ENCODE results near the gene RASGRP4. TPM values are rescaled to one million over a fixed set of nuclear protein-coding genes. Genes with fewer than 3 reads are reported as not detected.

Gene RASGRP4
- total RNA-seq, 1 experiment from 2014 or later, result not detected

DNA sequence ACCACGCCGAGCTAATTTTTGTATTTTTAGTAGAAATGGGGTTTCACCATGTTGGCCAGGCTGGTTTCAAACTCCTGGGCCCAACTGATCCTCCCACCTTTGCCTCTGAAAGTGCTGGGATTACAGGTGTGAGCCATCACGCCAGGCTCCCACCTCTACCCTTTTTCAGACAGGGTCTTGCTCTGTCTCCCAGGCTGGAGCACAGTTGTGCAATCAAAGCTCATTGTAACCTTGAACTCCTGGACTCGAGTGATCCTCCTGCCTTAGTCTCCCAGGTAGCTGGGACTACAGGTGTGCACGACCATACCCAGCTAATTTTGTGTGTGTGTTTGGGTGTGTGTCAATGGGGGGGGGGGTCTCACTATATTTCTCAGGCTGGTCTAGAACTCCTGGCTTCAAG lies 1.7 kb downstream of the RASGRP4 start:
- no peaks in the 10 kb centered on the region for H3F3A ChIP-seq (ENCODE audit: low read length, unreplicated experiment)
- H3K9me3 ChIP-seq (ENCODE audit: low read length), result no peaks in the 10 kb centered on the region
- BruUV-seq (replicated peaks), result no TSS peak
- H3K27me3 ChIP-seq (ENCODE audit: low read length), result no peaks in the 10 kb centered on the region
- no peak for TF ChIP-seq EZH2 (IDR thresholded peaks at IDR 0.05; ENCODE audit: low read length, unreplicated experiment)
- TF ChIP-seq EZH2phosphoT487 (IDR thresholded peaks at IDR 0.05; ENCODE audit: borderline replicate concordance, low read length), result no peak
- TF ChIP-seq, protein P1, sequence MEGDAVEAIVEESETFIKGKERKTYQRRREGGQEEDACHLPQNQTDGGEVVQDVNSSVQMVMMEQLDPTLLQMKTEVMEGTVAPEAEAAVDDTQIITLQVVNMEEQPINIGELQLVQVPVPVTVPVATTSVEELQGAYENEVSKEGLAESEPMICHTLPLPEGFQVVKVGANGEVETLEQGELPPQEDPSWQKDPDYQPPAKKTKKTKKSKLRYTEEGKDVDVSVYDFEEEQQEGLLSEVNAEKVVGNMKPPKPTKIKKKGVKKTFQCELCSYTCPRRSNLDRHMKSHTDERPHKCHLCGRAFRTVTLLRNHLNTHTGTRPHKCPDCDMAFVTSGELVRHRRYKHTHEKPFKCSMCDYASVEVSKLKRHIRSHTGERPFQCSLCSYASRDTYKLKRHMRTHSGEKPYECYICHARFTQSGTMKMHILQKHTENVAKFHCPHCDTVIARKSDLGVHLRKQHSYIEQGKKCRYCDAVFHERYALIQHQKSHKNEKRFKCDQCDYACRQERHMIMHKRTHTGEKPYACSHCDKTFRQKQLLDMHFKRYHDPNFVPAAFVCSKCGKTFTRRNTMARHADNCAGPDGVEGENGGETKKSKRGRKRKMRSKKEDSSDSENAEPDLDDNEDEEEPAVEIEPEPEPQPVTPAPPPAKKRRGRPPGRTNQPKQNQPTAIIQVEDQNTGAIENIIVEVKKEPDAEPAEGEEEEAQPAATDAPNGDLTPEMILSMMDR (conservative IDR thresholded peaks at IDR 0.05; ENCODE audit: low read depth, low read length), result no peak
- H3K27ac ChIP-seq (ENCODE audit: low read length), result no peak overlapping the region
- no peak overlapping the region for H3K9ac ChIP-seq (ENCODE audit: low read length)
- H4K20me1 ChIP-seq (ENCODE audit: low read length), result no peaks in the 10 kb centered on the region
- H3K36me3 ChIP-seq (ENCODE audit: low read depth, low read length), result no peaks in the 10 kb centered on the region
- no peak overlapping the region for H2AFZ ChIP-seq (ENCODE audit: low read length)
- POLR2A ChIA-PET (ENCODE audit: unreplicated experiment), result no interaction called here
- no peak for ATAC-seq
- H3K79me2 ChIP-seq (ENCODE audit: low read length), result no peaks in the 10 kb centered on the region
- CTCF ChIA-PET, result no interaction called here
- H3K4me2 ChIP-seq (ENCODE audit: low read length), result no peak overlapping the region
- intact Hi-C loops (cut with micrococcal nuclease), result no loop called here
- H3K4me3 ChIP-seq (ENCODE audit: low read length), result no peak overlapping the region
- H3K9me2 ChIP-seq (replicated peaks; ENCODE audit: low read length), result no peaks in the 10 kb centered on the region
- no peaks in the 10 kb centered on the region for H3K4me1 ChIP-seq (ENCODE audit: insufficient read depth, low read length)
- DNase-seq, result no peak

DNA sequence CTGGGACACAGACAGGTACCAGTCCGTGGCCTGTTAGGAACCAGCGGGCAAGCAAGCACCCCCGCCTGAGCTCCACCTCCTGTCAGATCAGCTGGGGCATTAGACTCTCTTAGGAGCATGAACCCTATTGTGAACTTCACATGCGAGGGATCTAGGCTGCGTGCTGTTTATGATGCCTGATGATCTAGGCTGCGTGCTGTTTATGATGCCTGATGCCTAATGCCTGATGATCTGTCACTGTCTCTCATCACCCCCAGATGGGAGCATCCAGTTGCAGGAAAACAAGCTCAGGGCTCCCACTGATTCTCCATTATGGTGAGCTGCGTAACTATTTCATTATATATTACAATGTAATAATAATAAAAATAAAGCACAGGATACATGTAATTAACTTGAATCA lies 3.6 kb downstream of the RASGRP4 start:
- CTCF ChIA-PET, result no interaction called here
- intact Hi-C loops (cut with micrococcal nuclease), result no loop called here
- DNase-seq, result no peak

DNA sequence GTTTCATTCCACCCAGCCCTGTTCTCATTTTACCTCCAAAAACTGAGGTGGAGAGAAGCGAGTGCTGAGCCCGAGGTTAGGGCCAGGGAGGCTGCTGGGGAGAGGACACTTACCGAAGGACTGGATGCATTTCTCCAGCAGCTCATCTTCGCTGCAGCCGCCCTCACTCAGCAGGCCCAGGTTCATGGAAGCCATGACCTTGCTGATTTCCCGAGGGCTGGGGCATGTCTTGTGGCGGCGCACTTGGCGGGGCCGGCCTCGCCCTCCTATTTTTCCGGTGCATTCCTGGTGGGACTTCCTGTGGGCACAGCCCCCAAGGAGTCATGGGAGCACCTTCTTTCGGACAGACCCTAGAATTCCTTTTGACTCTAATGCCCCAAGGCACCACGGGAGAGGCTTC lies 4.2 kb downstream of the RASGRP4 start:
- no TSS peak for BruUV-seq (replicated peaks)
- Histone ChIP-seq H3K9me2 (replicated peaks; ENCODE audit: low read length) (no peaks in the 10 kb centered on the region), H3K36me3 (ENCODE audit: low read depth, low read length) (no peaks in the 10 kb centered on the region), H3K9ac (ENCODE audit: low read length) (no peak overlapping the region), H4K20me1 (ENCODE audit: low read length) (no peaks in the 10 kb centered on the region), H3K4me1 (ENCODE audit: insufficient read depth, low read length) (peaks cover 5% of the 10 kb centered on the region; the same call in 1 of the 2 replicates), H3K4me3 (ENCODE audit: low read length) (no peak overlapping the region), H2AFZ (ENCODE audit: low read length) (no peak overlapping the region), H3K27me3 (ENCODE audit: low read length) (no peaks in the 10 kb centered on the region), H3F3A (ENCODE audit: low read length, unreplicated experiment) (no peaks in the 10 kb centered on the region), H3K27ac (ENCODE audit: low read length) (no peak overlapping the region), H3K9me3 (ENCODE audit: low read length) (no peaks in the 10 kb centered on the region), H3K4me2 (ENCODE audit: low read length) (no peak overlapping the region), H3K79me2 (ENCODE audit: low read length) (no peaks in the 10 kb centered on the region)
- TF ChIP-seq EZH2phosphoT487 (IDR thresholded peaks at IDR 0.05; ENCODE audit: borderline replicate concordance, low read length) (no peak), EZH2 (IDR thresholded peaks at IDR 0.05; ENCODE audit: low read length, unreplicated experiment) (no peak)
- TF ChIP-seq, protein P1 (conservative IDR thresholded peaks at IDR 0.05; ENCODE audit: low read depth, low read length), result no peak
- intact Hi-C loops (cut with micrococcal nuclease), result no loop called here
- ATAC-seq (no peak), DNase-seq (no peak)
- POLR2A ChIA-PET (ENCODE audit: unreplicated experiment), result no interaction called here
- CTCF ChIA-PET, result no interaction called here

More for the DNA sequence above, 3.6 kb downstream of the RASGRP4 start:
- no peak for ATAC-seq
- H3K4me2 ChIP-seq (ENCODE audit: low read length), result no peak overlapping the region
- no peaks in the 10 kb centered on the region for H3K9me3 ChIP-seq (ENCODE audit: low read length)
- no peak overlapping the region for H3K27ac ChIP-seq (ENCODE audit: low read length)
- H3K36me3 ChIP-seq (ENCODE audit: low read depth, low read length), result no peaks in the 10 kb centered on the region
- H2AFZ ChIP-seq (ENCODE audit: low read length), result no peak overlapping the region
- no TSS peak for BruUV-seq (replicated peaks)
- TF ChIP-seq EZH2phosphoT487 (IDR thresholded peaks at IDR 0.05; ENCODE audit: borderline replicate concordance, low read length) (no peak), EZH2 (IDR thresholded peaks at IDR 0.05; ENCODE audit: low read length, unreplicated experiment) (no peak)
- TF ChIP-seq, protein P1 (conservative IDR thresholded peaks at IDR 0.05; ENCODE audit: low read depth, low read length), result no peak
- peaks cover 5% of the 10 kb centered on the region; the same call in 1 of the 2 replicates for H3K4me1 ChIP-seq (ENCODE audit: insufficient read depth, low read length)
- H3K9ac ChIP-seq (ENCODE audit: low read length), result no peak overlapping the region
- H3K4me3 ChIP-seq (ENCODE audit: low read length), result no peak overlapping the region
- POLR2A ChIA-PET (ENCODE audit: unreplicated experiment), result no interaction called here
- no peaks in the 10 kb centered on the region for H4K20me1 ChIP-seq (ENCODE audit: low read length)
- H3K27me3 ChIP-seq (ENCODE audit: low read length), result no peaks in the 10 kb centered on the region
- H3K9me2 ChIP-seq (replicated peaks; ENCODE audit: low read length), result no peaks in the 10 kb centered on the region
- no peaks in the 10 kb centered on the region for H3F3A ChIP-seq (ENCODE audit: low read length, unreplicated experiment)
- no peaks in the 10 kb centered on the region for H3K79me2 ChIP-seq (ENCODE audit: low read length)

Measured in PC-3 (cell line).